Peyer's patch (tissue), 4 donors: Measurements from ENCODE around the gene SRP54. TPM values are rescaled to one million over a fixed set of nuclear protein-coding genes. Genes with fewer than 3 reads are reported as not detected.

ENCODE experiments used
- DNase-seq, 3 donors: peaks; one replicate each; pipeline ENCODE4 v3.0.0-alpha.2; 2017 to 2019
- H3K27ac ChIP-seq, 4 donors: fragments of 200-600 bp; sonication (generic); one replicate each; pipeline ENCODE4 v1.5.1; 2016 to 2019
- H3K27me3 ChIP-seq, 2 donors: fragments of 200-600 bp; sonication (generic); one replicate each; pipeline ENCODE4 v1.5.1; 2019
- H3K36me3 ChIP-seq, 3 donors: fragments of 200-600 bp; sonication (generic); one replicate each; pipeline ENCODE4 v1.5.1; 2016 to 2019
- H3K4me1 ChIP-seq, 4 donors: fragments of 200-600 bp; sonication (generic); one replicate each; pipeline ENCODE4 v1.5.1; 2016 to 2019
- H3K4me3 ChIP-seq, 4 donors: fragments of 200-600 bp; sonication (generic); 1 replicate in 3 of 4; 2 replicates in 1 of 4; pipeline ENCODE4 v1.5.1; 2016 to 2019; ENCODE audit warnings: mild to moderate bottlenecking in 1 of 4
- H3K9me3 ChIP-seq, 4 donors: fragments of 200-600 bp; sonication (generic); one replicate each; pipeline ENCODE4 v1.5.1; 2016 to 2019; ENCODE audit warnings: mild to moderate bottlenecking in 1 of 4
- POLR2A ChIP-seq, 2 donors: fragments of 450-650 bp; IDR thresholded peaks; one replicate each; pipeline ENCODE4 v1.5.1; 2017; ENCODE audit warnings: antibody characterized with exemption in 2 of 2, mild to moderate bottlenecking in 2 of 2, moderate library complexity in 2 of 2
- total RNA-seq, 4 donors: library from RNA; depleted of rRNA; stranded (reverse); fragments of >200 nt; gene quantifications; one replicate each; pipeline ENCODE4 v1.1.0, GENCODE V29; 2016
- TF ChIP-seq, protein P1 (sequence below), 6 experiments: fragments of 450-650 bp in 4 of 6; fragments of 200-600 bp in 2 of 6; sonication (generic) in 1 of 6; IDR thresholded peaks; one replicate each; pipeline ENCODE4 v1.5.1; 2017 to 2019; ENCODE audit warnings: antibody characterized with exemption in 6 of 6, mild to moderate bottlenecking in 3 of 6, moderate library complexity in 1 of 6

Gene SRP54
- total RNA-seq, 4 donors from 2014 or later: 52.0 to 63.1 (median 53.2) TPM

DNA sequence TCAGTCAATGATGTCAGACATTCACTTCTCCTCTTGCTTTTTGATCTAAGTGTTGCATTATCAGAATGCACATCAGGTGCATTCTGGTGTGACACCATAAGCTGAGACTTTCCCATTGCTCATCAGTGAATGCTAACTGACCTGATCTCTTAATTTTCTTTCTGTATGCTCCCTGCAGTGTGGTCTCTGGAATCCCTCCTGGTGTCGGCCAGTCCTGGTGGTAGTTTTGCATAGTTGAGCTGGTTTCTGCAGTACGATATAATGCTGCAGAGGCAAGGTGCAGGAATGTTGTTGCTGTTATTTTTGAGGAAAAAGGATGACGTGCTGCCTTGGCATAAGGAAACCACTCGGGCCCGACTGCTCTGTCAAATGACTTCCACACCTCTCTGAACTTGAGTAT lies 11.0 kb upstream of the SRP54 start:
- peaks cover 0 to 6% (median 0%) of the 10 kb centered on the region in 3 donors for H3K36me3 ChIP-seq
- no peaks in the 10 kb centered on the region for H3K9me3 ChIP-seq
- no peak for DNase-seq
- H3K4me1 ChIP-seq: no peaks in the 10 kb centered on the region
- H3K4me3 ChIP-seq: no peak overlapping the region
- TF ChIP-seq, protein P1, sequence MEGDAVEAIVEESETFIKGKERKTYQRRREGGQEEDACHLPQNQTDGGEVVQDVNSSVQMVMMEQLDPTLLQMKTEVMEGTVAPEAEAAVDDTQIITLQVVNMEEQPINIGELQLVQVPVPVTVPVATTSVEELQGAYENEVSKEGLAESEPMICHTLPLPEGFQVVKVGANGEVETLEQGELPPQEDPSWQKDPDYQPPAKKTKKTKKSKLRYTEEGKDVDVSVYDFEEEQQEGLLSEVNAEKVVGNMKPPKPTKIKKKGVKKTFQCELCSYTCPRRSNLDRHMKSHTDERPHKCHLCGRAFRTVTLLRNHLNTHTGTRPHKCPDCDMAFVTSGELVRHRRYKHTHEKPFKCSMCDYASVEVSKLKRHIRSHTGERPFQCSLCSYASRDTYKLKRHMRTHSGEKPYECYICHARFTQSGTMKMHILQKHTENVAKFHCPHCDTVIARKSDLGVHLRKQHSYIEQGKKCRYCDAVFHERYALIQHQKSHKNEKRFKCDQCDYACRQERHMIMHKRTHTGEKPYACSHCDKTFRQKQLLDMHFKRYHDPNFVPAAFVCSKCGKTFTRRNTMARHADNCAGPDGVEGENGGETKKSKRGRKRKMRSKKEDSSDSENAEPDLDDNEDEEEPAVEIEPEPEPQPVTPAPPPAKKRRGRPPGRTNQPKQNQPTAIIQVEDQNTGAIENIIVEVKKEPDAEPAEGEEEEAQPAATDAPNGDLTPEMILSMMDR (IDR thresholded peaks at IDR 0.05): no peak
- no peak for TF ChIP-seq POLR2A (IDR thresholded peaks at IDR 0.05)
- H3K27me3 ChIP-seq: no peaks in the 10 kb centered on the region
- H3K27ac ChIP-seq: no peak overlapping the region

DNA sequence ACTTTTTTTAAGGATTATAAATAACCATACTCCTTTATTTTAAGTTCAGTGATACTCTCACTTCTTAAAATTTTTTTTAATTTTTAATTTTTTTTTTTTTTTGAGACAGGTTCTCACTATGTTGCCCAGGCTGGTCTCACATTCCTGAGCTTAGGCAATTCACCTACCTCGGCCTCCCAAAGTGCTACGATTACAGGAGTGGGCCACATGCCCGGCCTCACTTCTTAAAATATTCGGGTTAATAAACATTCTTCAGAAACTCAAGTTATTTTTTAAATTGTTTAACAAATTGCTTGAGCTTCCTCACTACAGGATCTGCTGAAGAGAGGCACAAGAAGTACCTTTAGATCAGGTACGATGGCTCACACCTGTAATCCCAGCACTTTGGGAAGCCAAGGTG lies 4.3 kb upstream of the SRP54 start:
- TF ChIP-seq POLR2A (IDR thresholded peaks at IDR 0.05): no peak
- TF ChIP-seq, protein P1 (IDR thresholded peaks at IDR 0.05): no peak
- no peaks in the 10 kb centered on the region for H3K36me3 ChIP-seq
- peaks cover 0 to 6% (median 0%) of the 10 kb centered on the region in 4 donors for H3K4me1 ChIP-seq
- no peak overlapping the region for H3K4me3 ChIP-seq
- H3K9me3 ChIP-seq: no peaks in the 10 kb centered on the region
- H3K27ac ChIP-seq: no peak overlapping the region
- no peak for DNase-seq
- H3K27me3 ChIP-seq: no peaks in the 10 kb centered on the region

DNA sequence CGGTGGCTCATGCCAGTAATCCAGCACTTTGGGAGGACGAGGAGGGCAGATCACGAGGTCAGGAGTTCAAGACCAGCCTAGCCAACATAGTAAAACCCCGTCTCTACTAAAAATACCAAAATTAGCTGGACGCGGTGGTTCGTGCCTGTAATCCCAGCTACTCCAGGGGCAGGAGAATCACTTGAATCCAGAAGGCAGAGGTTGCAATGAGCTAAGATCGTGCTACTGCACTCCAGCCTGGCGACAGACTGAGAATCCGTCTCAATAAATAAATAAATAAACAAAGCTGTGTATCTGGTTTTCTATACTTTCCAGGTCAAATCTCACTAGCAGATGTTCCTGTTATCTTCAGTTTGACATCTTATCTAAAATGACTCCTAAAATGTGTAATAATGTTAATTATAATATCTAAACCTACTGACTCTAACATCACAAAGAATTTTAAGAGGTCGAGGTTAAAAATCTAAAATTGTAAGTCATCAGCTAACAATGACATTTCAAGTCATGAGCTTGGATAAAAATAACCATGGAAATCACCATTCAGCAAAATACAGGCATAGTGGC lies 2.4 kb upstream of the SRP54 start:
- Histone ChIP-seq H3K27me3 (no peaks in the 10 kb centered on the region), H3K4me3 (peak overlapping the region in 2 of 4 donors; percentile 71 to 75), H3K4me1 (peaks cover 0 to 21% (median 4%) of the 10 kb centered on the region in 4 donors), H3K27ac (peak overlapping the region in 3 of 4 donors; percentile 90 to 97 (median 94)), H3K36me3 (no peaks in the 10 kb centered on the region), H3K9me3 (no peaks in the 10 kb centered on the region)
- DNase-seq: no peak
- TF ChIP-seq, protein P1 (IDR thresholded peaks at IDR 0.05): no peak
- TF ChIP-seq POLR2A (IDR thresholded peaks at IDR 0.05): no peak

DNA sequence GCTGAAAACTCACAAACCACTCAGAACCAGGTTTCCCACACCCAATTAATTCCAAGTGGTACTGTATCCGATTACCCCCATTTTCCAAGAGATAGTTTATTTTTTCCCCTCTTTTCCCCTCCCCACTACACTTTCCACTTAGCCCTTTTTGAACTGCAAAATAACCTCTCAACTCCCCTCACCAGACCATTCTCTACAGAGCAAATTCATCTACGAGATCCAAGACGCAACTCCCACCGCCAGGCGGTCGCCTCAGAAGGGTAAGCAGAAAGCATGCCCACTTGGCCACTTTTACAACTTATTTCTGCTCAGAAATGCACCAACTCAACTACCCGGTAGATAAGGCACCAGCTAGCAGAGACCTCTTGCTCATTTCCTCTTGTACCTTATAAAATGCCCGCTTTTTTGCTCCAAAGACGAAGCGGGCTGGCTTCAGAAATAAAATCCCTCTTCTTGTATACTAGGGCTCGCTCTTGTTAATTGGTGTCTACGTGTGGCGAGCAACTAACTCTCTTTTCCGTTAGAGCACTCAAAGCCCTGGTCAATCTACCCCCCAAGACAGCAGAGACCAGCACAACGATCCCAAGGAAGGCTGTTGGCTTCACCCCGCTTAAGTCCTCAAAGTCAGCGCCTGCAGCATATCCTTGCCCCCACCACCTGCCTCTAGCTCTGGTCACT lies 910 bp upstream of the SRP54 start:
- Histone ChIP-seq H3K4me1 (peaks cover 0 to 21% (median 4%) of the 10 kb centered on the region in 4 donors), H3K27ac (peak overlapping the region; percentile 90 to 97 (median 94)), H3K27me3 (no peaks in the 10 kb centered on the region), H3K36me3 (no peaks in the 10 kb centered on the region), H3K9me3 (no peaks in the 10 kb centered on the region), H3K4me3 (peak overlapping the region; percentile 71 to 75 (median 74))
- TF ChIP-seq, protein P1 (IDR thresholded peaks at IDR 0.05): peak in 4 of 6 experiments; percentile 19 to 42 (median 25)
- no peak for TF ChIP-seq POLR2A (IDR thresholded peaks at IDR 0.05)
- DNase-seq: peak; percentile 36 to 57 (median 53)

DNA sequence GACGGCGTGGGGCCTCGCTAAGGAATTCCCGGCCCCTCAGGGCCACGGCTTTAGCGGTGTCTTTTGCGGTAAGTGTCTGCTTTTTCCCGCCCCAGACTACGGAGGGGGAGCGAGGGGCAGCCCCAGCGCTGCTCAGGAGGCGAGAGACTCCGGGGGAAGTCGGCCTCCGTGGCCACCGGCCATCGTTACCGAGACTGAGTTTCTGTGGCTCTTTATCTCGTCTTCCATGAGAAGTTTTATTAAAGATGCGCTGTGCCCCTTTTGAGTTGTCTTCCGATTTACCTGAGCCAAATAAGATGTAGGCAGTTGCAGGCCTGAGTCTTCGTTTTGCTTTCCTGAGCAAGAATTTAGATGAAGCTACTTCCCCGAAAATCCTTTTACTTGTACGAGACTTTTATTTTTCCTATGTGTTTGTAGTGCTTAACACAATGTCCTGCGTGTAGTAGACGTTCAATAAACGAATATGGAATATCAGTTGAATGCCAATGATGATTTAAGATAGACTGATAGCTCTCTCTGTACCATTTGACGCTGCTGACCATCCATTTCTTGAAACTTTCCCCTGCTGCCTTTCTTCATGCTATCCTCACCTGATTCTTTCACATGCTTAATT lies 462 bp downstream of the SRP54 start:
- no peak for DNase-seq
- TF ChIP-seq POLR2A (IDR thresholded peaks at IDR 0.05): no peak
- TF ChIP-seq, protein P1 (IDR thresholded peaks at IDR 0.05): no peak

More for the DNA sequence above, 462 bp downstream of the SRP54 start:
- Histone ChIP-seq H3K9me3 (no peaks in the 10 kb centered on the region), H3K27ac (peak overlapping the region; percentile 90 to 97 (median 94)), H3K4me1 (peaks cover 0 to 28% (median 4%) of the 10 kb centered on the region in 4 donors), H3K4me3 (peak overlapping the region; percentile 71 to 75 (median 74)), H3K27me3 (no peaks in the 10 kb centered on the region), H3K36me3 (no peaks in the 10 kb centered on the region)
